CD4-positive, alpha-beta T cell treated with Interleukin-17A for 4 hours (primary cell): ENCODE measurements around the gene SLCO1C1.
"Not testable (repeated sequence)": the region's sequence is repeated elsewhere in the genome, so short reads cannot be mapped to it uniquely, and the experiment has no call there.

ENCODE experiments used
- DNase-seq: peaks from one replicate; pipeline ENCODE4 v3.0.0-alpha.2; 2020; ENCODE audit warnings: mixed read lengths

The SLCO1C1 gene

GRCh38 chr12:20695232-20695631 lies at the start of gene SLCO1C1:
Gene SLCO1C1 (plus strand): TSS chr12:20695332. CDS start chr12:20699577, 4,245 bp downstream.
- no peak for DNase-seq

GRCh38 chr12:20646239-20646827 lies 48.8 kb upstream of the SLCO1C1 start:
- no peak for DNase-seq

GRCh38 chr12:20653871-20654270 lies 41.3 kb upstream of the SLCO1C1 start:
- DNase-seq: no peak

GRCh38 chr12:20656600-20656999 lies 38.5 kb upstream of the SLCO1C1 start:
- no peak for DNase-seq

- no peak for DNase-seq
Observed at GRCh38 chr12:20657496-20657895, 37.6 kb upstream of the SLCO1C1 start.

- DNase-seq: no peak
Observed at GRCh38 chr12:20681334-20681733, 13.8 kb upstream of the SLCO1C1 start.

GRCh38 chr12:20696181-20696905 lies 1.2 kb downstream of the SLCO1C1 start:
- DNase-seq: no peak

- DNase-seq: no peak
Observed at GRCh38 chr12:20701106-20701505, 6.0 kb downstream of the SLCO1C1 start.

GRCh38 chr12:20704860-20705259 lies 9.7 kb downstream of the SLCO1C1 start:
- no peak for DNase-seq

- DNase-seq: no peak
Observed at GRCh38 chr12:20711846-20712245, 16.7 kb downstream of the SLCO1C1 start.

- no peak for DNase-seq
Observed at GRCh38 chr12:20716037-20716436, 20.9 kb downstream of the SLCO1C1 start.

GRCh38 chr12:20716985-20717384 lies 21.9 kb downstream of the SLCO1C1 start:
- DNase-seq: no peak

- no peak for DNase-seq
Observed at GRCh38 chr12:20718294-20718693, 23.2 kb downstream of the SLCO1C1 start.

GRCh38 chr12:20722142-20722541 lies 27.0 kb downstream of the SLCO1C1 start:
- DNase-seq: no peak

GRCh38 chr12:20731274-20731673 lies 36.1 kb downstream of the SLCO1C1 start:
- DNase-seq: no peak

- DNase-seq: no peak
Observed at GRCh38 chr12:20740972-20741371, 45.8 kb downstream of the SLCO1C1 start.

- no peak for DNase-seq
Observed at GRCh38 chr12:20748198-20748597, 53.1 kb downstream of the SLCO1C1 start.

- no peak for DNase-seq
Observed at GRCh38 chr12:20751046-20751445, 55.9 kb downstream of the SLCO1C1 start.

GRCh38 chr12:20777420-20777819 lies 82.3 kb downstream of the SLCO1C1 start:
- no peak for DNase-seq

- DNase-seq: no peak
Observed at GRCh38 chr12:20778969-20779368, 83.8 kb downstream of the SLCO1C1 start.

- DNase-seq: not testable (repeated sequence)
Observed at GRCh38 chr12:20779971-20780370, 84.8 kb downstream of the SLCO1C1 start.

- DNase-seq: not testable (repeated sequence)
Observed at GRCh38 chr12:20783796-20784357, 88.7 kb downstream of the SLCO1C1 start.

- DNase-seq: no peak
Observed at GRCh38 chr12:20792971-20793370, 97.8 kb downstream of the SLCO1C1 start.

GRCh38 chr12:20798554-20798953 lies 103.4 kb downstream of the SLCO1C1 start:
- no peak for DNase-seq
